Measurements from ENCODE around the gene SUN2. TPM values are rescaled to one million over a fixed set of nuclear protein-coding genes. Genes with fewer than 3 reads are reported as not detected.

The SUN2 gene
- total and polyA plus RNA-seq, 2 donors: 61.5 to 64.9 TPM

- DNase-seq (ENCODE audit: low read depth in 6 of 9, low spot score in 9 of 9): no peak
- peaks cover 48 to 52% of the 10 kb centered on the region in 2 donors for H3K36me3 ChIP-seq (ENCODE audit: control insufficient read depth in 2 of 2, insufficient read depth in 2 of 2, low read length in 1 of 2)
- H3K27ac ChIP-seq (ENCODE audit: low read depth in 1 of 2, low read length in 1 of 2): no peak overlapping the region
- peaks cover 0 to 3% of the 10 kb centered on the region in 2 donors for H3K4me1 ChIP-seq (ENCODE audit: control insufficient read depth in 2 of 2, insufficient read depth in 2 of 2, low read length in 2 of 2)
- H3K9me3 ChIP-seq (ENCODE audit: control insufficient read depth in 2 of 2, insufficient read depth in 1 of 2, low read length in 1 of 2): no peaks in the 10 kb centered on the region
- 90% methylated on average over 6 of the region's 6 CpGs for WGBS
- no peaks in the 10 kb centered on the region for H3K27me3 ChIP-seq (ENCODE audit: control insufficient read depth in 2 of 2, insufficient read depth in 1 of 2, low read length in 1 of 2)
- no peak overlapping the region for H3K4me3 ChIP-seq (ENCODE audit: low read length in 2 of 2)
These were observed 38.6 kb downstream of the SUN2 start for GRCh38 chr22:38717244-38717643.

- WGBS: 92% methylated on average over 9 of the region's 9 CpGs
- Histone ChIP-seq H3K36me3 (ENCODE audit: control insufficient read depth in 2 of 2, insufficient read depth in 2 of 2, low read length in 1 of 2) (peaks cover 52% of the 10 kb centered on the region in 2 donors), H3K27me3 (ENCODE audit: control insufficient read depth in 2 of 2, insufficient read depth in 1 of 2, low read length in 1 of 2) (no peaks in the 10 kb centered on the region), H3K9me3 (ENCODE audit: control insufficient read depth in 2 of 2, insufficient read depth in 1 of 2, low read length in 1 of 2) (no peaks in the 10 kb centered on the region), H3K4me1 (ENCODE audit: control insufficient read depth in 2 of 2, insufficient read depth in 2 of 2, low read length in 2 of 2) (peaks cover 0 to 3% of the 10 kb centered on the region in 2 donors), H3K4me3 (ENCODE audit: low read length in 2 of 2) (no peak overlapping the region), H3K27ac (ENCODE audit: low read depth in 1 of 2, low read length in 1 of 2) (no peak overlapping the region)
- DNase-seq (ENCODE audit: low read depth in 6 of 9, low spot score in 9 of 9): no peak
These were observed 39.0 kb downstream of the SUN2 start for GRCh38 chr22:38716826-38717225.

- DNase-seq (ENCODE audit: low read depth in 6 of 9, low spot score in 9 of 9): no peak
- peaks cover 46 to 47% of the 10 kb centered on the region in 2 donors for H3K36me3 ChIP-seq (ENCODE audit: control insufficient read depth in 2 of 2, insufficient read depth in 2 of 2, low read length in 1 of 2)
- H3K27ac ChIP-seq (ENCODE audit: low read depth in 1 of 2, low read length in 1 of 2): no peak overlapping the region
- H3K27me3 ChIP-seq (ENCODE audit: control insufficient read depth in 2 of 2, insufficient read depth in 1 of 2, low read length in 1 of 2): no peaks in the 10 kb centered on the region
- peaks cover 0 to 3% of the 10 kb centered on the region in 2 donors for H3K4me1 ChIP-seq (ENCODE audit: control insufficient read depth in 2 of 2, insufficient read depth in 2 of 2, low read length in 2 of 2)
- H3K4me3 ChIP-seq (ENCODE audit: low read length in 2 of 2): no peak overlapping the region
- WGBS: 98% methylated on average over 10 of the region's 10 CpGs
- no peaks in the 10 kb centered on the region for H3K9me3 ChIP-seq (ENCODE audit: control insufficient read depth in 2 of 2, insufficient read depth in 1 of 2, low read length in 1 of 2)
These were observed 39.5 kb downstream of the SUN2 start for GRCh38 chr22:38716271-38716670.

GRCh38 chr22:38715852-38716251 lies 39.9 kb downstream of the SUN2 start:
- WGBS: 96% methylated on average over 15 of the region's 15 CpGs
- Histone ChIP-seq H3K4me1 (ENCODE audit: control insufficient read depth in 2 of 2, insufficient read depth in 2 of 2, low read length in 2 of 2) (peaks cover 0 to 3% of the 10 kb centered on the region in 2 donors), H3K36me3 (ENCODE audit: control insufficient read depth in 2 of 2, insufficient read depth in 2 of 2, low read length in 1 of 2) (peaks cover 44 to 47% of the 10 kb centered on the region in 2 donors)

DNA sequence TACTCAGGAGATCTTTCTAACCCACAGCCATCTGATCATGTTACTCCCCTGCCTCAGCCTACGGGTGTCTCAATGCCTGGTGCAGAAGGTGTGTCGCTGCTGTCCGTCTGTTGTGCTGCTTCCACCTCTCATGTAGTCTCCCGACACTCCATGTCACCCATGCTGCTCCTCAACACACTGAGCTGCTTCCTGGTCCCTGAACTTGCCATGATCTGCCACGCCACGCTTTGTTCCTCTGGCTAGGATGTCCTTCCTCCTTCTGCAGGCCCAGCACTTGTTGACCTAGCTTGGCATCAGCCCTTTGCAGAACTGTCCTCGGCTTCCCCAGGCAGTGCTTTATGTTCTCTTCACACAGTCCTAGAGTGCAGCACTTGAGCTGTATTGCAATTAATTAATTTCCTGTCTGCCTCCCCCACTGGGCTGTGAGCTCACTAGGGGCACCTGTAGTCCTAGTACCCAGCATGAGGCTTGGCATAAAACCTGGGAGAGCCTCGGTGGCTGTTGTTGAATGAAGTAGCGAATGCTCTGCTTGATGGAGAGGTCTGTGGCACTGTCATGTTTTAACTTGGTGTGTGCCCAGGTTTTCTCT lies 40.5 kb downstream of the SUN2 start:
- peaks cover 44 to 53% of the 10 kb centered on the region in 2 donors for H3K36me3 ChIP-seq (ENCODE audit: control insufficient read depth in 2 of 2, insufficient read depth in 2 of 2, low read length in 1 of 2)

More at GRCh38 chr22:38715852-38716251, 39.9 kb downstream of the SUN2 start:
- DNase-seq (ENCODE audit: low read depth in 6 of 9, low spot score in 9 of 9): no peak
- H3K27me3 ChIP-seq (ENCODE audit: control insufficient read depth in 2 of 2, insufficient read depth in 1 of 2, low read length in 1 of 2): no peaks in the 10 kb centered on the region
- no peaks in the 10 kb centered on the region for H3K9me3 ChIP-seq (ENCODE audit: control insufficient read depth in 2 of 2, insufficient read depth in 1 of 2, low read length in 1 of 2)
- H3K27ac ChIP-seq (ENCODE audit: low read depth in 1 of 2, low read length in 1 of 2): no peak overlapping the region
- H3K4me3 ChIP-seq (ENCODE audit: low read length in 2 of 2): no peak overlapping the region

DNA sequence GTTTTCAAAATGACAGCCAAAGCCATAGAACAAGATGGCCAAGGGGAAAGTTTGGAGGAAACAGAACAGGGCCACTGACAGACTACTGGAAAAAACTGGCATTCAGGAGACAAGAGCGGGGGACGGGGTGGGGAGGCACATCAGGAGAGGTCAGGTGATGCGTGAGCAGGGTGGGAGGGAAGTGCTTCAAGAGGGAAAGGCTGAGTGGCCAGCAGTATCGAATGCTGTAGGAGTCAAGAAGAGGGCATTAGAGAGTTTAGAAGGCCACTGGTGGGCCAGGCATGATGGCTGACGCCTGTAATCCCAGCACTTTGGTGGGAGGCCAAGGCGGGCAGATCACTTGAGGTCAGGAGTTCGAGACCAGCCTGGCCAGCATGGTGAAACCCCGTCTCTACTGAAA lies 41.9 kb downstream of the SUN2 start:
- WGBS: 98% methylated on average over 8 of the region's 8 CpGs
- Histone ChIP-seq H3K27ac (ENCODE audit: low read depth in 1 of 2, low read length in 1 of 2) (no peak overlapping the region), H3K27me3 (ENCODE audit: control insufficient read depth in 2 of 2, insufficient read depth in 1 of 2, low read length in 1 of 2) (no peaks in the 10 kb centered on the region), H3K36me3 (ENCODE audit: control insufficient read depth in 2 of 2, insufficient read depth in 2 of 2, low read length in 1 of 2) (peaks cover 44 to 63% of the 10 kb centered on the region in 2 donors), H3K4me3 (ENCODE audit: low read length in 2 of 2) (no peak overlapping the region), H3K4me1 (ENCODE audit: control insufficient read depth in 2 of 2, insufficient read depth in 2 of 2, low read length in 2 of 2) (peaks cover 0 to 6% of the 10 kb centered on the region in 2 donors), H3K9me3 (ENCODE audit: control insufficient read depth in 2 of 2, insufficient read depth in 1 of 2, low read length in 1 of 2) (no peaks in the 10 kb centered on the region)
- DNase-seq (ENCODE audit: low read depth in 6 of 9, low spot score in 9 of 9): no peak

More for the DNA sequence above, 40.5 kb downstream of the SUN2 start:
- H3K27ac ChIP-seq (ENCODE audit: low read depth in 1 of 2, low read length in 1 of 2): no peak overlapping the region
- 96% methylated on average over 9 of the region's 9 CpGs for WGBS
- H3K4me3 ChIP-seq (ENCODE audit: low read length in 2 of 2): no peak overlapping the region
- DNase-seq (ENCODE audit: low read depth in 6 of 9, low spot score in 9 of 9): no peak
- no peaks in the 10 kb centered on the region for H3K27me3 ChIP-seq (ENCODE audit: control insufficient read depth in 2 of 2, insufficient read depth in 1 of 2, low read length in 1 of 2)
- peaks cover 0 to 3% of the 10 kb centered on the region in 2 donors for H3K4me1 ChIP-seq (ENCODE audit: control insufficient read depth in 2 of 2, insufficient read depth in 2 of 2, low read length in 2 of 2)
- H3K9me3 ChIP-seq (ENCODE audit: control insufficient read depth in 2 of 2, insufficient read depth in 1 of 2, low read length in 1 of 2): no peaks in the 10 kb centered on the region

DNA sequence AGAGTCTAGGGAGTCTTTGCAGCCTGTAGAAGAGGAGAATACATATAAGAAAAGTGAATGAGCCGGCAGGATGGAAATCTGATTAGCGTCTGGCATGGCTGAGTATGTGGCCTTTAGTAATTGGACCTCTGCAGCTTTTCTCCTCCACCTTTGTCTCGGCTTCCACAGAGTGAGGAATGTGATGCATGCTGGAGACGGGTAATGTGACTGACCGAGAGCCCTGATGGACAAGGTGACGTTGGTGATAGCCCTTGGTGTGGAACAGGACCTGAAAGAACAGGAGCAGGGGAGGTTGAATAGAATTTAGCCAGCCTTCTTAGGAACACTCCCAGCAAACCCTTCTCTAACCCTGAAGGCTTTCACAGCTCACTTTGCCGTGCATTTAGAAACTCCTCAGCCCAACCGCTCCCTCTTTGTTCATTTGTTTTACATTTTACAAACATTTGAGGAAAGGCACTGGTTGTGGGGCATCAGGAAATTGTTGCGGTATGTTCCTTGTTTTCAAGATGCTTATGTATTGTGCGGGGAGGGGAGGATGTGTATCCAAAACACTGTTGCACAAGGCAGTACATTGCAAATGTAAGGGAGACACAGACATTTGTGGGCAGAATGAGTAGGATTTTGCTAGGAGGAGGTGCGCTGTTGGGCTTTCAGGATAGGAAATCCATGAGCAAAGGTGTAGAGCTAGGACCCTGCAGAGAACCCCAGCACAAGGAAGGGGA lies 43.2 kb downstream of the SUN2 start:
- Histone ChIP-seq H3K36me3 (ENCODE audit: control insufficient read depth in 2 of 2, insufficient read depth in 2 of 2, low read length in 1 of 2) (peaks cover 37 to 54% of the 10 kb centered on the region in 2 donors), H3K4me3 (ENCODE audit: low read length in 2 of 2) (no peak overlapping the region), H3K27ac (ENCODE audit: low read depth in 1 of 2, low read length in 1 of 2) (no peak overlapping the region), H3K4me1 (ENCODE audit: control insufficient read depth in 2 of 2, insufficient read depth in 2 of 2, low read length in 2 of 2) (peaks cover 9 to 13% of the 10 kb centered on the region in 2 donors), H3K27me3 (ENCODE audit: control insufficient read depth in 2 of 2, insufficient read depth in 1 of 2, low read length in 1 of 2) (no peaks in the 10 kb centered on the region), H3K9me3 (ENCODE audit: control insufficient read depth in 2 of 2, insufficient read depth in 1 of 2, low read length in 1 of 2) (no peaks in the 10 kb centered on the region)
- no peak for DNase-seq (ENCODE audit: low read depth in 6 of 9, low spot score in 9 of 9)
- WGBS: 97% methylated on average over 11 of the region's 11 CpGs

GRCh38 chr22:38710866-38711265 lies 44.9 kb downstream of the SUN2 start:
- Histone ChIP-seq H3K9me3 (ENCODE audit: control insufficient read depth in 2 of 2, insufficient read depth in 1 of 2, low read length in 1 of 2) (no peaks in the 10 kb centered on the region), H3K27me3 (ENCODE audit: control insufficient read depth in 2 of 2, insufficient read depth in 1 of 2, low read length in 1 of 2) (no peaks in the 10 kb centered on the region), H3K36me3 (ENCODE audit: control insufficient read depth in 2 of 2, insufficient read depth in 2 of 2, low read length in 1 of 2) (peaks cover 19 to 36% of the 10 kb centered on the region in 2 donors), H3K27ac (ENCODE audit: low read depth in 1 of 2, low read length in 1 of 2) (no peak overlapping the region), H3K4me1 (ENCODE audit: control insufficient read depth in 2 of 2, insufficient read depth in 2 of 2, low read length in 2 of 2) (peaks cover 14 to 23% of the 10 kb centered on the region in 2 donors), H3K4me3 (ENCODE audit: low read length in 2 of 2) (no peak overlapping the region)
- WGBS: 97% methylated on average over 3 of the region's 3 CpGs
- DNase-seq (ENCODE audit: low read depth in 6 of 9, low spot score in 9 of 9): no peak

DNA sequence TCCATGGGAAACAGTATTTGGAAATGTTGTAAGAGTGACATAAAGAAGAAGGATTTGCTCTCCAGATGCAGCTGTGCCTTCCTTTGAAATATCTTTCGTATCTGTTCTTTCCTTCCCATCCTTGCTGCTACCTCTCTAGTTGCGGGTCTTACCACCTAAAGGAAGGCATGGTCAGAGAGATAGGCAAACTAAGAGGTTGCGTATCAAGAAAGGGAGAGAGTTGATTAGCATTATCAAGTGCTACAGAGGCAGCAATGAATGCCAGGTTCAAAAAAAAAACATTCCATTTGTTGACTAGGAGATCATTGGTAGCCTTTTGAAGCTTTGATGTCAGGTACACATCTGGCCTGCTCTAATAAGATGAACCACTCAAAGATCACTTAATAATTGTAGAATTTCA lies 45.4 kb downstream of the SUN2 start:
- Histone ChIP-seq H3K27me3 (ENCODE audit: control insufficient read depth in 2 of 2, insufficient read depth in 1 of 2, low read length in 1 of 2) (no peaks in the 10 kb centered on the region), H3K9me3 (ENCODE audit: control insufficient read depth in 2 of 2, insufficient read depth in 1 of 2, low read length in 1 of 2) (no peaks in the 10 kb centered on the region), H3K4me3 (ENCODE audit: low read length in 2 of 2) (no peak overlapping the region), H3K36me3 (ENCODE audit: control insufficient read depth in 2 of 2, insufficient read depth in 2 of 2, low read length in 1 of 2) (peaks cover 14 to 31% of the 10 kb centered on the region in 2 donors), H3K27ac (ENCODE audit: low read depth in 1 of 2, low read length in 1 of 2) (no peak overlapping the region), H3K4me1 (ENCODE audit: control insufficient read depth in 2 of 2, insufficient read depth in 2 of 2, low read length in 2 of 2) (peaks cover 14 to 23% of the 10 kb centered on the region in 2 donors)
- WGBS: 97% methylated on average over 3 of the region's 3 CpGs
- no peak for DNase-seq (ENCODE audit: low read depth in 6 of 9, low spot score in 9 of 9)

All from thymus (tissue), 11 donors.